ENCODE results near the gene KRT33A.

Gene KRT33A

DNA sequence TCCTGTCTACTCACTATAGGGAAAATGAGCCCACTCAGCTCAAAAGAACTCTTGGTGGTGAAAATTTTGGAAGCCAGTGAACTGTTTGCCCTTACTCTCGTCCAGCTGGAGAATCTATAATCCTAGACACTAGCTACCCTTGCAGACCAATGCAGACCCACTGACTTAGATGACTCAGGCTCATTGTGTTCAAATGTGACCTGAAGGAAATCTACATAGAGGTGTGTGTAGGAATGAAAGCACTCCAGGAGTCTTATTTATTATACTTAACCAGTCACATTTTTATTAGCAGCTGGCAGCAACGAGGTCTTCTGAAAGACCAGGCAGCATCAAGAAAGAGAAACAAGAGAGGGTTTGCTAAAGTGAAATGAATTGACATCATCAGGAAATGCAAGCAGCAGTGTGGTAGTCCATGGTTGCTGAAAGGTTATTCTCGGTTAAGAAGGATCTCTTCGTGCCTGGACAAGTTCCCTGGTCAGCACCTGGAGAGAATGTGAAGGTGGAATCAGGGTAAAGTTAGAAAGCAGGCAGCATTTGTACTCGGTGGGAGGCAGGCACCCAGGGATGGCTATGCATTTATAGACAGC lies 49.3 kb downstream of the KRT33A start:
- DNase-seq = no peak

DNA sequence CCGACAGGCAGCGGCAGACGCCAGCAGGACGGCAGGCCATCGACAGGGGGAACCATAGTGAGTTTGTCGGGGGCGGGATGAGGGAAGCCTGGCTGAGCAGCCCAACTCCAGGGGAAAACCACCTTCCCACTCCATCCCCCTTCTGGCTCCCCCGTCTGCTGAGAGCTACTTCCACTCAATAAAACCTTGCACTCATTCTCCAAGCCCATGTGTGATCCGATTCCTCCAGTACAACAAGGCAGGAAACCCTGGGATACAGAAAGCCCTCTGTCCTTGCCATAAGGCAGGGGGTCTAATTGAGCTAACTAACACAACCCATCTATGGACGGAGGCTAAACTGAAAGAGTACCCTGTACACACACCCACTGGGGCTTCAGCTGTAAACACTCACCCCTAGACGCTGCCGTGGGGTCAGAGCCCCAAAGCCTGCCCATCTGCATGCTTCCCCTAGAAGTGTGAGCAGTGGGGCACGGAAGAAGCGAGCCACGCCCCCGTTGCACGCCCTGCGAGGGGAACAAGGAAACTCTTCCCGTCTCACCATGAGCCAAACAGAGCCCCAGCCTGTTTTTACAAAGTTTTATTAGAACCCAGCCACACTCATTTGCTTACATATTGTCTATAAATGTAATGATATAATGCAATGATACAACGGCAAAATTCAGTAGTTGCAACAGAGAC lies 52.0 kb downstream of the KRT33A start:
- no peak for DNase-seq

GRCh38 chr17:41296846-41297245 lies 53.8 kb downstream of the KRT33A start:
- no peak for DNase-seq

Measured in NCI-H446 (cell line).